Testis (tissue), 5 donors: ENCODE results near the gene TBP. TPM values are rescaled to one million over a fixed set of nuclear protein-coding genes. Genes with fewer than 3 reads are reported as not detected.
A peak's percentile ranks its signal among the peaks of the same experiment; 100 is the strongest.
"Not testable (repeated sequence)": the region's sequence is repeated elsewhere in the genome, so short reads cannot be mapped to it uniquely, and the experiment has no call there.

Experiments
- DNase-seq: peaks from one replicate; pipeline ENCODE4 v3.0.0-alpha.2; 2019
- H3K27ac ChIP-seq, 2 donors: fragments of 200-600 bp; sonication (generic); one replicate each; pipeline ENCODE4 v1.5.1; 2019
- H3K27me3 ChIP-seq: fragments of 200-600 bp; sonication (generic); one replicate; pipeline ENCODE4 v1.5.1; 2019
- H3K36me3 ChIP-seq: fragments of 200-600 bp; sonication (generic); one replicate; pipeline ENCODE4 v1.5.1; 2017; ENCODE audit warnings: low read depth; ENCODE audit errors: missing control alignments
- H3K4me1 ChIP-seq: fragments of 200-600 bp; sonication (generic); one replicate; pipeline ENCODE4 v1.5.1; 2019
- H3K4me3 ChIP-seq, 2 donors: fragments of 200-600 bp; sonication (generic); one replicate each; pipeline ENCODE4 v1.5.1; 2017 to 2019
- H3K9me3 ChIP-seq: fragments of 200-600 bp; sonication (generic); one replicate; pipeline ENCODE4 v1.5.1; 2017
- CTCF ChIP-seq, 3 experiments: fragments of 450-650 bp in 2 of 3; fragments of 200-600 bp in 1 of 3; sonication (generic) in 1 of 3; IDR thresholded peaks; one replicate each; pipeline ENCODE4 v1.5.1; 2016 to 2019; ENCODE audit warnings: antibody characterized with exemption in 3 of 3, mild to moderate bottlenecking in 2 of 3, moderate library complexity in 1 of 3
- POLR2A ChIP-seq: fragments of 450-650 bp; IDR thresholded peaks from one replicate; pipeline ENCODE4 v1.6.1; 2017; ENCODE audit warnings: antibody characterized with exemption, mild to moderate bottlenecking, moderate library complexity
- WGBS, 2 donors: methylation state at CpG; one replicate each; pipeline ENCODE4 v1.1.5; 2018; 5-methylcytosine and 5-hydroxymethylcytosine counted together
- intact Hi-C: fragments of 100-400 bp; cut with DNase I; formaldehyde crosslinking; loops from one replicate; pipeline ENCODE4 v1.15.1; 2023; ENCODE audit warnings: low total_unique reads
- long read RNA-seq, 2 donors: transcript quantifications; one replicate each; lab custom pipeline, GENCODE V29; 2026
- polyA plus RNA-seq: library from polyadenylated mRNA; stranded (reverse); fragments of 350-450 nt; fragmentation: Illumina TruSeq; extraction: RNeasy Lipid Tissue Mini Kit (QIAGEN cat#74804); gene quantifications from one replicate; pipeline ENCODE4 v1.2.3, GENCODE V29; 2014; ENCODE audit warnings: low read depth, low replicate concordance; ENCODE audit not compliant: insufficient read depth
- total RNA-seq, 2 donors: library from RNA; depleted of rRNA; stranded (reverse); fragments of >200 nt; gene quantifications; one replicate each; pipeline ENCODE4 v1.2.3, GENCODE V29; 2016

The TBP gene
- total RNA-seq (10 to 100 TPM; 44.4 to 50.2 TPM), polyA plus RNA-seq (101 TPM)
- long read RNA-seq, donor 1, transcript TBP-202 (8 exons, 1,903 nt): major isoform, 8 of 15 reads
- long read RNA-seq, donor 1, partial matches to known transcripts: 5 of 15 reads
- long read RNA-seq, donor 1, other reads (novel, unspliced or antisense): 0 of 15 reads
- long read RNA-seq, donor 2, partial matches to known transcripts: 19 of 19 reads
- long read RNA-seq, donor 2, other reads (novel, unspliced or antisense): 0 of 19 reads

DNA sequence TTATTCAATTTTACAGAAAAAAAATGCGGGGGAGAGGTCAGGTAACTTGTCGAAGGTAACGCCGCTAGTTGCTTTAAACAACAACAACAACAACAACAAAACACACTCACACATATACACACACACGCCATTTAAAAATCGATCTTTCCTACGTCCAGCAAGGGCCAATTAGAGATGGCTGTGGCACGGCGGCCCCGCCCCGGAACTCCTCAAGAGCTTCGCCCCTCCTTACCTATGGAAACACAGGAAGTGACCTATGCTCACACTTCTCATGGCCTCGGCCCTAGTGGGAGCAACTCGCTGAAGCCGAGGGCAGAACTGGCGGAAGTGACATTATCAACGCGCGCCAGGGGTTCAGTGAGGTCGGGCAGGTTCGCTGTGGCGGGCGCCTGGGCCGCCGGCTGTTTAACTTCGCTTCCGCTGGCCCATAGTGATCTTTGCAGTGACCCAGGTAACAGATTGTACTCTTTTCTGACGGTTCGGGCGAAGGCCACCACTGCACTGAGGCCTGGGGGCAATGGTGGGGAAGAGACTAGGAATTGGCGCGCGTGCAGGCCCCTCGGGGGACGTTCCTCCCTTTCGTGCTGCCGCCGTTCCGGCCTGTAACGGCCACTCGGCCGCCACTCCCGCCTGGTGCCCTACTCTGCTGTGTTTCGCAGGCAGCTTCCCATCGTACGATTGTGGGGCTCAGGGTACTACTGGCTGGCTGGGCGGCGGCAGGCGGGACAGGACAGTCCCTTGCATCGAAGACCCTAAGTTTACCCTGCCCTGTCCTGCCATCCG is at the start of gene TBP:
Gene TBP (plus strand): TSS at position 357 of the 783 bp plus-strand sequence. CDS start 2,661 bp downstream, outside the sequence.
- intact Hi-C loops: no loop called here
- Histone ChIP-seq H3K4me1 (peaks cover 24% of the 10 kb centered on the region), H3K9me3 (no peaks in the 10 kb centered on the region), H3K36me3 (no peaks in the 10 kb centered on the region), H3K4me3 (peak within 1 kb of the TSS; percentile 86), H3K27ac (peak within 1 kb of the TSS; percentile 85 to 94), H3K27me3 (no peaks in the 10 kb centered on the region)
- WGBS, 2 donors: 1% methylated on average over 25 to 51 of the region's 51 CpGs
- TF ChIP-seq CTCF (IDR thresholded peaks at IDR 0.05): no peak
- no peak for TF ChIP-seq POLR2A
- peak; percentile 99 for DNase-seq

DNA sequence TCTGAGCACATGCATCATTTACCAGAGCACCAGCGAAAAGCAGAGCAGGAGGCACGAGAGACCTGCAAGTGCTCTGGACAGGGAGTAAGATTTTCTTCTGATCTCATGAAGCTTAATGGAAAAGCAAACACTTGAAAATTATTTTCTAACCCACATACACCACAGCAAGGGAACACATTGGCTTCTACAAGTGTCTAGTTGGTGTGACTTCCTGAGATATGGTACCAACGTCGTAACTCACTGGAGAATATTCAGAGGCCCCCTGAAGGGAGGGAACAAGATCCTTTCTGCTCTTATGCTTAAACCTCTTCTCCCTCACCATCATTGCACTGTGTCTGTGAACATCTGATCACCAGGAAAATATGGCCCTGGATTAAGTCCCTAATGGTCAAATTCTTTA is 49.7 kb upstream of the TBP start:
- intact Hi-C loops: no loop called here
- Histone ChIP-seq H3K27me3 (no peaks in the 10 kb centered on the region), H3K27ac (no peak overlapping the region), H3K4me3 (no peak overlapping the region), H3K9me3 (no peaks in the 10 kb centered on the region), H3K4me1 (no peaks in the 10 kb centered on the region), H3K36me3 (no peaks in the 10 kb centered on the region)
- WGBS, 2 donors: 73 to 81% methylated on average over 4 of the region's 4 CpGs
- TF ChIP-seq CTCF (IDR thresholded peaks at IDR 0.05) (no peak), POLR2A (no peak)
- no peak for DNase-seq

DNA sequence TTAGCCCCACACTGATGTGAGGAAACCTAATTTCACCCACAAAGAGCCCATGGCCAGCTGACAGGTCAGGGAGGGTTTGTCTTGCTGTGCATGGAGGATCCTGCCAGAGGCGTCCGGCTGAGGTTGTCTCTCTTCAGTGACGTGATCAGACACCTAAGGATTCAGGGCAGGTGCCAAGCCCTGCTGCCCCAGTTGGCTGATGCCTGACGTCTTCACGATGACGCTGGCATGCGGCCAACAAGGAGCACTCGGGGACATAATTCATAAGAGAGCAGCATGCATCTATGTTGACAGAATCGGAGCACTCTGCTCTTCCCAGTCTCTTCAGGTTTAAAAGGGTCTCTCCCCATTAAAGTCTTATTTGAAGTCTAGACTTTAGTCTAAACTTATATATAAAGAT is 48.9 kb upstream of the TBP start:
- Histone ChIP-seq H3K4me3 (no peak overlapping the region), H3K36me3 (no peaks in the 10 kb centered on the region), H3K9me3 (no peaks in the 10 kb centered on the region), H3K27me3 (no peaks in the 10 kb centered on the region), H3K4me1 (no peaks in the 10 kb centered on the region), H3K27ac (no peak overlapping the region)
- DNase-seq: no peak
- WGBS, 2 donors: 61 to 70% methylated on average over 9 of the region's 9 CpGs
- TF ChIP-seq POLR2A: no peak
- no peak for TF ChIP-seq CTCF (IDR thresholded peaks at IDR 0.05)
- intact Hi-C loops: no loop called here

DNA sequence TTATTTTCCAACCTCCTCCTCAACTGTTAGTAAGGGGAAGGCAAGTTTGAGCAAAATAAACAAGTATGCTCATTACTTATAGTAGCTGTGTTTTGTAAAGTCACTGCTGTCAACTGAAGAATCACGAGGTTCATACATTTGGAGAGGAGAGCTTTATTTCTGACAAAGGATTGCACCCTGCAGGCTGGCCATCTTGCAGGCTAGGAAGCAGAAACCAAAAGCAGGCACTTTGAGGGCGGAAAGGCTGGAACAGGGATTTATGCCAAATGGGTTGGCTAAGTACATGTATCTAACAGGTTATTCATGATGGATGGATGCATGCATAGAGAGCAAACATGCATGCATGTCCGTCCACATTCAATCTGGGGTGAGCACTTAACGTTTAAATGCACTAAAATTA is 47.7 kb upstream of the TBP start:
- no peak for TF ChIP-seq POLR2A
- no peak for TF ChIP-seq CTCF (IDR thresholded peaks at IDR 0.05)
- no peak for DNase-seq
- intact Hi-C loops: no loop called here
- 60 to 73% methylated on average over 4 of the region's 4 CpGs for WGBS, 2 donors
- no peak overlapping the region for H3K4me3 ChIP-seq
- H3K27me3 ChIP-seq: no peaks in the 10 kb centered on the region
- no peaks in the 10 kb centered on the region for H3K4me1 ChIP-seq
- no peaks in the 10 kb centered on the region for H3K9me3 ChIP-seq
- no peak overlapping the region for H3K27ac ChIP-seq
- H3K36me3 ChIP-seq: no peaks in the 10 kb centered on the region

DNA sequence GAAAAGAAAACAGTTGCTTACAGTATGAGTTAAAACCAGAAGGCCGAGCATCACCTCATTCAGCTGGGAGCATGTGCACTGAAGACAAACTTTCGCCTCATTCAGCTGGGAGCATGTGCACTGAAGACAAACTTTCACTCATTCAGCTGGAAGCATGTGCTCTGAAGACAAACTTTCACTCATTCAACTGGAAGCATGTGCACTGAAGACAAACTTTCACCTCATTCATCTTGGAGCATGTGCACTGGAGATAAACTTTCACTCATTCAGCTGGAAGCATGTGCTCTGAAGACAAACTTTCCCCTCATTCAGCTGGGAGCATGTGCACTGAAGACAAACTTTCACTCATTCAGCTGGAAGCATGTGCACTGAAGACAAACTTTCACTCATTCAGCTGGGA is 46.4 kb upstream of the TBP start:
- H3K27me3 ChIP-seq, intact Hi-C loops, H3K9me3 ChIP-seq, DNase-seq, H3K27ac ChIP-seq, H3K4me1 ChIP-seq, H3K36me3 ChIP-seq: not testable (repeated sequence)
- WGBS, 2 donors: 60 to 78% methylated on average over 2 of the region's 2 CpGs
- H3K4me3 ChIP-seq: peak overlapping the region in 1 of 2 donors; percentile 17

GRCh38 chr6:170508275-170508674 is 45.9 kb upstream of the TBP start:
- H3K9me3 ChIP-seq, H3K4me3 ChIP-seq, DNase-seq, H3K4me1 ChIP-seq, H3K27ac ChIP-seq, H3K27me3 ChIP-seq, H3K36me3 ChIP-seq, intact Hi-C loops: not testable (repeated sequence)
- WGBS, 2 donors: 50% methylated on average over 1 of the region's 1 CpG; no CpG with 5 or more reads in 1 of the 2 donors

- 94 to 97% methylated on average over 5 of the region's 5 CpGs for WGBS, 2 donors
- H3K9me3 ChIP-seq, H3K27me3 ChIP-seq, H3K36me3 ChIP-seq, H3K4me1 ChIP-seq, intact Hi-C loops, DNase-seq, H3K4me3 ChIP-seq, H3K27ac ChIP-seq: not testable (repeated sequence)
Observed at GRCh38 chr6:170508892-170509722, 45.1 kb upstream of the TBP start.
